HepG2 (cell line): Measurements from ENCODE around the gene ZBP1. TPM values are rescaled to one million over a fixed set of nuclear protein-coding genes. Genes with fewer than 3 reads are reported as not detected.

Experiments used
- HNF4G ChIP-seq, 2 experiments: sonication (generic) in 1 of 2; formaldehyde crosslinking in 1 of 2; IDR thresholded peaks; 2 replicates each; pipeline versions ENCODE4 v1.4.0 to v1.6.1; 2011 to 2020; ENCODE audit warnings: borderline replicate concordance in 2 of 2, low read depth in 2 of 2, mild to moderate bottlenecking in 2 of 2, low read length in 1 of 2, missing genetic modification reagents in 1 of 2, moderate library complexity in 1 of 2
- NONO ChIP-seq, 2 experiments: fragments of 450-650 bp in 1 of 2; sonication (generic) in 1 of 2; formaldehyde crosslinking in 1 of 2; IDR thresholded peaks in 1 of 2; conservative IDR thresholded peaks in 1 of 2; 2 replicates each; pipeline versions ENCODE4 v1.6.1 to v1.8.0; 2017 to 2022; ENCODE audit warnings: mild to moderate bottlenecking in 1 of 2, missing genetic modification reagents in 1 of 2, moderate library complexity in 1 of 2
- NR2F6 ChIP-seq, 2 experiments: IDR thresholded peaks; 2 replicates each; pipeline ENCODE4 v1.6.1; 2016; ENCODE audit warnings: antibody characterized with exemption in 1 of 2, mild to moderate bottlenecking in 1 of 2
- SUZ12 ChIP-seq: fragments of 150-350 bp; IDR thresholded peaks from 2 replicates; pipeline ENCODE4 v1.6.1; 2014; ENCODE audit warnings: low read depth, low read length
- TRIM24 ChIP-seq: sonication (generic); formaldehyde crosslinking; IDR thresholded peaks from 2 replicates; pipeline ENCODE4 v1.8.0; 2022; ENCODE audit warnings: mild to moderate bottlenecking, missing genetic modification reagents
- ZSCAN22 ChIP-seq: sonication (generic); formaldehyde crosslinking; IDR thresholded peaks from 2 replicates; pipeline ENCODE4 v1.4.0; 2020; ENCODE audit warnings: mild to moderate bottlenecking, missing genetic modification reagents
- polyA plus RNA-seq, 8 experiments: library from polyadenylated mRNA; depleted of rRNA in 3 of 8; stranded (reverse) in 7 of 8; unstranded in 1 of 8; fragments of >200 nt; fragmentation: Illumina TruSeq in 4 of 8; extraction: Trizol in 4 of 8; gene quantifications; 2 replicates each; pipeline versions ENCODE4 v1.2.1 to v1.2.3, GENCODE V29; 2011 to 2016; ENCODE audit warnings: low read depth in 4 of 8, missing spikeins in 1 of 8, mixed read lengths in 1 of 8; ENCODE audit not compliant: insufficient read depth in 1 of 8
- total RNA-seq, 5 experiments: library from RNA; depleted of rRNA; stranded (reverse); fragments of >200 nt; fragmentation: Illumina TruSeq; extraction: Trizol; gene quantifications; 2 replicates each; pipeline ENCODE4 v1.2.3, GENCODE V29; 2016; ENCODE audit warnings: low read depth in 1 of 5
- TF ChIP-seq, protein P1 (sequence below): sonication (generic); formaldehyde crosslinking; IDR thresholded peaks from 2 replicates; pipeline ENCODE4 v1.4.0; 2020; ENCODE audit warnings: mild to moderate bottlenecking, low read depth, missing genetic modification reagents
- TF ChIP-seq, protein P2 (sequence below): IDR thresholded peaks from 2 replicates; pipeline ENCODE4 v1.6.1; 2016; ENCODE audit warnings: low read depth, borderline replicate concordance
- TF ChIP-seq, protein P3 (sequence below): sonication (generic); formaldehyde crosslinking; IDR thresholded peaks from 2 replicates; pipeline ENCODE4 v1.4.0; 2020; ENCODE audit warnings: missing genetic modification reagents
- TF ChIP-seq, protein P4 (sequence below): sonication (generic); formaldehyde crosslinking; IDR thresholded peaks from 2 replicates; pipeline ENCODE4 v1.4.0; 2020; ENCODE audit warnings: missing genetic modification reagents

The ZBP1 gene
- total and polyA plus RNA-seq, 2 of the 13 experiments (the other 11 are each of a cell fraction or from before 2014, with no cell fraction given): not detected

DNA sequence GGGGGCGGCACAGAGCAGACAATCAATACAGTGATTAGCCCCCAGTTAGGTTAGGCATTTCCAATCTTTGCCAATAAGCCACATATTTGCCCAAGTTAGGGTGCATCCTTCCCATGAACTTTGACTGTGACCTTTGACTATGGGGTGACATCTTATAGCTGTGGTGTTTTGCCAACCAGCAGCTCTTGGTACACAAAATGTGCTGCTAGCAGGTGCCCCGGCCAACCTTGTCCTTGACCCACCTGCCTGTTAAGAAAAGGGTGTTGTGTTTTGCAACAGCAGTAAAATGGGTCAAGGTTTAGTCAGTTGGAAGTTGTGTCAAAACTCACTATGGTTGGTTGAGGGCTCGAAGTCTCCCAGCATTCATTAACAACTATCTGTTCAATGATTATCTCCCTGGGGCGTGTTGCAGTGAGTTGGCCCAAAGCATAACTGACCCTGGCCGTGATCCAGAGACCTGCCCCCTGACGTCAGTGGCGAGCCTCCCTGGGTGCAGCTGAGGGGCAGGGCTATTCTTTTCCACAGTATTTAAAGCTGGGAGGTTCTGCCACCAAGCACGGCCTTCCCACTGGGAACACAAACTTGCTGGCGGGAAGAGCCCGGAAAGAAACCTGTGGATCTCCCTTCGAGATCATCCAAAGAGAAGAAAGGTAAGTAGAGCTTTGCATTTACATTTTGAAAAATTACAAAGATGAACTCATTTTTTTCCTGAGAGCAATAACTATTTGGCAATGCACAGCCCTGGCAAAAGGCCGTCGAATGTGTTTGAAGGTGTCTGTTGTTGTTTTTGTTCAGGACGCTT, 59.5 kb downstream of the ZBP1 start, which contains the start of gene PCK1 (continued):
- peak; percentile 99 for TF ChIP-seq TRIM24 (CRISPR knock-in tag)
- TF ChIP-seq, protein P1, sequence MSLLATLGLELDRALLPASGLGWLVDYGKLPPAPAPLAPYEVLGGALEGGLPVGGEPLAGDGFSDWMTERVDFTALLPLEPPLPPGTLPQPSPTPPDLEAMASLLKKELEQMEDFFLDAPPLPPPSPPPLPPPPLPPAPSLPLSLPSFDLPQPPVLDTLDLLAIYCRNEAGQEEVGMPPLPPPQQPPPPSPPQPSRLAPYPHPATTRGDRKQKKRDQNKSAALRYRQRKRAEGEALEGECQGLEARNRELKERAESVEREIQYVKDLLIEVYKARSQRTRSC (CRISPR knock-in tag): no peak
- TF ChIP-seq, protein P2, sequence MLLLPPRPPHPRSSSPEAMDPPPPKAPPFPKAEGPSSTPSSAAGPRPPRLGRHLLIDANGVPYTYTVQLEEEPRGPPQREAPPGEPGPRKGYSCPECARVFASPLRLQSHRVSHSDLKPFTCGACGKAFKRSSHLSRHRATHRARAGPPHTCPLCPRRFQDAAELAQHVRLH (CRISPR knock-in tag): no peak; the same call in 1 of the 2 replicates
- peak; percentile 100 for TF ChIP-seq NR2F6 (IDR thresholded peaks at IDR 0.05)
- peak; percentile 100 for TF ChIP-seq NR2F6 (CRISPR knock-in tag; IDR thresholded peaks at IDR 0.05)
- TF ChIP-seq, protein P3, sequence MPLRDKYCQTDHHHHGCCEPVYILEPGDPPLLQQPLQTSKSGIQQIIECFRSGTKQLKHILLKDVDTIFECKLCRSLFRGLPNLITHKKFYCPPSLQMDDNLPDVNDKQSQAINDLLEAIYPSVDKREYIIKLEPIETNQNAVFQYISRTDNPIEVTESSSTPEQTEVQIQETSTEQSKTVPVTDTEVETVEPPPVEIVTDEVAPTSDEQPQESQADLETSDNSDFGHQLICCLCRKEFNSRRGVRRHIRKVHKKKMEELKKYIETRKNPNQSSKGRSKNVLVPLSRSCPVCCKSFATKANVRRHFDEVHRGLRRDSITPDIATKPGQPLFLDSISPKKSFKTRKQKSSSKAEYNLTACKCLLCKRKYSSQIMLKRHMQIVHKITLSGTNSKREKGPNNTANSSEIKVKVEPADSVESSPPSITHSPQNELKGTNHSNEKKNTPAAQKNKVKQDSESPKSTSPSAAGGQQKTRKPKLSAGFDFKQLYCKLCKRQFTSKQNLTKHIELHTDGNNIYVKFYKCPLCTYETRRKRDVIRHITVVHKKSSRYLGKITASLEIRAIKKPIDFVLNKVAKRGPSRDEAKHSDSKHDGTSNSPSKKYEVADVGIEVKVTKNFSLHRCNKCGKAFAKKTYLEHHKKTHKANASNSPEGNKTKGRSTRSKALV (CRISPR knock-in tag): no peak
- TF ChIP-seq HNF4G (IDR thresholded peaks at IDR 0.05; ENCODE audit: borderline replicate concordance, low read depth, low read length): peak; percentile 93
- TF ChIP-seq HNF4G (CRISPR knock-in tag; IDR thresholded peaks at IDR 0.05; ENCODE audit: borderline replicate concordance, low read depth): peak; percentile 93; the same call in 1 of the 2 replicates
- no peak for TF ChIP-seq ZSCAN22 (CRISPR knock-in tag)
- TF ChIP-seq, protein P4, sequence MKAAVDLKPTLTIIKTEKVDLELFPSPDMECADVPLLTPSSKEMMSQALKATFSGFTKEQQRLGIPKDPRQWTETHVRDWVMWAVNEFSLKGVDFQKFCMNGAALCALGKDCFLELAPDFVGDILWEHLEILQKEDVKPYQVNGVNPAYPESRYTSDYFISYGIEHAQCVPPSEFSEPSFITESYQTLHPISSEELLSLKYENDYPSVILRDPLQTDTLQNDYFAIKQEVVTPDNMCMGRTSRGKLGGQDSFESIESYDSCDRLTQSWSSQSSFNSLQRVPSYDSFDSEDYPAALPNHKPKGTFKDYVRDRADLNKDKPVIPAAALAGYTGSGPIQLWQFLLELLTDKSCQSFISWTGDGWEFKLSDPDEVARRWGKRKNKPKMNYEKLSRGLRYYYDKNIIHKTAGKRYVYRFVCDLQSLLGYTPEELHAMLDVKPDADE (CRISPR knock-in tag): no peak
- no peak for TF ChIP-seq NONO (IDR thresholded peaks at IDR 0.05)
- peak; percentile 82 for TF ChIP-seq NONO (CRISPR knock-in tag; conservative IDR thresholded peaks at IDR 0.05)
- TF ChIP-seq SUZ12: no peak
